K562 (cell line): ENCODE data around the gene FBXO46. TPM values are rescaled to one million over a fixed set of nuclear protein-coding genes. Genes with fewer than 3 reads are reported as not detected.

Experiments
- BRD9 ChIP-seq: fragments of 450-650 bp; IDR thresholded peaks from 2 replicates; pipeline ENCODE4 v1.6.1; 2018; ENCODE audit warnings: low read depth; ENCODE audit not compliant: partially characterized antibody
- CHD2 ChIP-seq: IDR thresholded peaks from 2 replicates; pipeline ENCODE4 v1.6.1; 2011; ENCODE audit warnings: low read depth, low read length
- E2F3 ChIP-seq: fragments of 250-450 bp; sonication (Bioruptor Pico); IDR thresholded peaks from 2 replicates; pipeline ENCODE4 v1.4.0; 2020; ENCODE audit warnings: mild to moderate bottlenecking
- FOS ChIP-seq: IDR thresholded peaks from 3 replicates; pipeline ENCODE4 v1.6.1; 2011; ENCODE audit not compliant: insufficient read length; ENCODE audit errors: extremely low read depth
- HDAC2 ChIP-seq: fragments of 450-650 bp; IDR thresholded peaks from 2 replicates; pipeline ENCODE4 v1.6.1; 2016; ENCODE audit warnings: mild to moderate bottlenecking
- HMGN3 ChIP-seq: IDR thresholded peaks from 2 replicates; pipeline ENCODE4 v1.6.1; 2011; ENCODE audit warnings: borderline replicate concordance, low read depth, mild to moderate bottlenecking, mixed read lengths, low read length; ENCODE audit not compliant: insufficient read length; ENCODE audit errors: extremely low read depth
- KLF13 ChIP-seq: fragments of 450-650 bp; IDR thresholded peaks from 2 replicates; pipeline ENCODE4 v1.6.1; 2016; ENCODE audit warnings: missing genetic modification characterization, low read depth, mild to moderate bottlenecking, missing compliant biosample characterization, moderate library complexity, borderline replicate concordance
- RBM34 ChIP-seq: fragments of 200-400 bp; formaldehyde crosslinking; IDR thresholded peaks from 2 replicates; pipeline ENCODE4 v1.6.1; 2018; ENCODE audit warnings: low read length, borderline replicate concordance; ENCODE audit not compliant: insufficient read depth
- SP1 ChIP-seq: sonication (generic); formaldehyde crosslinking; IDR thresholded peaks from 2 replicates; pipeline ENCODE4 v1.8.1; 2022; ENCODE audit warnings: mild to moderate bottlenecking, missing genetic modification reagents
- TAF9B ChIP-seq: fragments of 450-650 bp; IDR thresholded peaks from 2 replicates; pipeline ENCODE4 v1.6.1; 2018; ENCODE audit warnings: mild to moderate bottlenecking; ENCODE audit not compliant: partially characterized antibody
- polyA plus RNA-seq, 8 experiments: library from polyadenylated mRNA; depleted of rRNA in 4 of 8; stranded (reverse) in 5 of 8; unstranded in 3 of 8; fragments of >200 nt; fragmentation: Nextera tagmentation in 2 of 8; fragmentation: Illumina TruSeq in 1 of 8; extraction: Ambion mirVana in 2 of 8; extraction: Trizol in 1 of 8; gene quantifications; 2 replicates each; pipeline versions ENCODE4 v1.2.1 to v1.2.3, GENCODE V29; 2011 to 2014; ENCODE audit warnings: inconsistent platforms in 1 of 8, missing spikeins in 1 of 8
- total RNA-seq, 7 experiments: library from RNA; depleted of rRNA in 6 of 7; stranded (reverse); fragments of >200 nt in 6 of 7; fragmentation: Illumina TruSeq in 2 of 7; extraction: Trizol in 2 of 7; gene quantifications; 2 replicates each; pipeline versions ENCODE4 v1.2.1 to v1.2.3, GENCODE V29; 2011 to 2021; ENCODE audit warnings: low replicate concordance in 1 of 7
- TF ChIP-seq, protein P1 (sequence below): IDR thresholded peaks from 3 replicates; pipeline ENCODE4 v1.6.1; 2011; ENCODE audit warnings: borderline replicate concordance, mild to moderate bottlenecking, moderate library complexity; ENCODE audit not compliant: insufficient read length; ENCODE audit errors: extremely low read depth
- TF ChIP-seq, protein P2 (sequence below): fragments of 250-450 bp; sonication (Bioruptor Pico); IDR thresholded peaks from 2 replicates; pipeline ENCODE4 v1.4.0; 2020; ENCODE audit warnings: borderline replicate concordance
- TF ChIP-seq, protein P3 (sequence below), 2 experiments: fragments of 450-650 bp; IDR thresholded peaks; 2 replicates each; pipeline ENCODE4 v1.6.1; 2016; ENCODE audit warnings: mild to moderate bottlenecking in 2 of 2, borderline replicate concordance in 1 of 2, low read depth in 1 of 2, moderate library complexity in 1 of 2

FBXO46 gene
- total and polyA plus RNA-seq, 9 of the 15 experiments (the other 6 are each of a cell fraction or from before 2014, with no cell fraction given) = 1.5 to 36.1 (median 7.3) TPM

DNA sequence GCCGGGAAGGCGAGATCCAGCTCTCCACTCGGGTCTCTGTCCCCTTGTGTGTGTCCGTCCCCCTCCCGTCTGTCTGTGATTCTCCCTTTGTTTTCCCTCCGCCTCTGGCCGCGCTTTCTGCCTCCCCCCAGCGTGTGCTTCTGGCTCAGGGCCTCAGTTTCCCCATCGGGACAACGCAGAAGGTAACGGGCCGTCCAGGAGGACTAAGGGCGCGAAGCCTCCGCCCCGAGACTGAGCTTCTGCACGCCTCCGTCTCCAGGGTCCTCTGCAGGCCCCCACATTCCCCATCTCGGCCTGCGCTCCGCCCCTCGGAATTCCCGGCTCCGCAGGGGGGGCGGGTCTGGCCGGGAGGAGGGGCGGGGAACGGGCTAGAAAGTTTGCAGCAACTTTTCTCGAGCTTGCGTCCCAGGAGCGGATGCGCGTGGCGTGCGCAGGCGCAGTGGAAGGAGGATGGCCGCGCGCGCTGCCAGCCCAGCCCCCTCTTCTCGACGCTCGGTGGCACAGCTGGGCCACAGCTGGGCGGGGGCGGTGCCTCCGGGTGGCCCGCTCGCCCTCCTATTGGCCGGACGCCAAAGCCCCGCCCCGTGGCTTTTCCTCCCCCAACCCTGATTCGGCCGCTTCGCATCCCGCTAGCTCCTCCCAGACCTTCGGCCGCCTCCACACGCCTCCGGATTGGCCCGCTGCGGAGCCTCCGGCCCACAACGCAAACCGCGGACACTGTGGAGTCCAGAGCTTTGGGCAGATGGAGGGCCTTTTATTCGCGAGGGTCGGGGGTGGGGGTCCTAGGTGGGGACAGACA lies 38.5 kb upstream of the FBXO46 start, which contains the start of gene SIX5 (continued):
- TF ChIP-seq HMGN3 (peak; percentile 99), BRD9 (peak; percentile 85), E2F3 (peak; percentile 4; the same call in 1 of the 2 replicates), CHD2 (peak; percentile 71), SP1 (CRISPR knock-in tag) (peak; percentile 98), FOS (peak; percentile 55), HDAC2 (0 out of 2 replicates have a peak, but pooled peaks have one; percentile 56), TAF9B (peak; percentile 99), RBM34 (no peak), KLF13 (tag) (peak; percentile 90)
- TF ChIP-seq, protein P1, sequence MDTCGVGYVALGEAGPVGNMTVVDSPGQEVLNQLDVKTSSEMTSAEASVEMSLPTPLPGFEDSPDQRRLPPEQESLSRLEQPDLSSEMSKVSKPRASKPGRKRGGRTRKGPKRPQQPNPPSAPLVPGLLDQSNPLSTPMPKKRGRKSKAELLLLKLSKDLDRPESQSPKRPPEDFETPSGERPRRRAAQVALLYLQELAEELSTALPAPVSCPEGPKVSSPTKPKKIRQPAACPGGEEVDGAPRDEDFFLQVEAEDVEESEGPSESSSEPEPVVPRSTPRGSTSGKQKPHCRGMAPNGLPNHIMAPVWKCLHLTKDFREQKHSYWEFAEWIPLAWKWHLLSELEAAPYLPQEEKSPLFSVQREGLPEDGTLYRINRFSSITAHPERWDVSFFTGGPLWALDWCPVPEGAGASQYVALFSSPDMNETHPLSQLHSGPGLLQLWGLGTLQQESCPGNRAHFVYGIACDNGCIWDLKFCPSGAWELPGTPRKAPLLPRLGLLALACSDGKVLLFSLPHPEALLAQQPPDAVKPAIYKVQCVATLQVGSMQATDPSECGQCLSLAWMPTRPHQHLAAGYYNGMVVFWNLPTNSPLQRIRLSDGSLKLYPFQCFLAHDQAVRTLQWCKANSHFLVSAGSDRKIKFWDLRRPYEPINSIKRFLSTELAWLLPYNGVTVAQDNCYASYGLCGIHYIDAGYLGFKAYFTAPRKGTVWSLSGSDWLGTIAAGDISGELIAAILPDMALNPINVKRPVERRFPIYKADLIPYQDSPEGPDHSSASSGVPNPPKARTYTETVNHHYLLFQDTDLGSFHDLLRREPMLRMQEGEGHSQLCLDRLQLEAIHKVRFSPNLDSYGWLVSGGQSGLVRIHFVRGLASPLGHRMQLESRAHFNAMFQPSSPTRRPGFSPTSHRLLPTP = no peak
- TF ChIP-seq, protein P2, sequence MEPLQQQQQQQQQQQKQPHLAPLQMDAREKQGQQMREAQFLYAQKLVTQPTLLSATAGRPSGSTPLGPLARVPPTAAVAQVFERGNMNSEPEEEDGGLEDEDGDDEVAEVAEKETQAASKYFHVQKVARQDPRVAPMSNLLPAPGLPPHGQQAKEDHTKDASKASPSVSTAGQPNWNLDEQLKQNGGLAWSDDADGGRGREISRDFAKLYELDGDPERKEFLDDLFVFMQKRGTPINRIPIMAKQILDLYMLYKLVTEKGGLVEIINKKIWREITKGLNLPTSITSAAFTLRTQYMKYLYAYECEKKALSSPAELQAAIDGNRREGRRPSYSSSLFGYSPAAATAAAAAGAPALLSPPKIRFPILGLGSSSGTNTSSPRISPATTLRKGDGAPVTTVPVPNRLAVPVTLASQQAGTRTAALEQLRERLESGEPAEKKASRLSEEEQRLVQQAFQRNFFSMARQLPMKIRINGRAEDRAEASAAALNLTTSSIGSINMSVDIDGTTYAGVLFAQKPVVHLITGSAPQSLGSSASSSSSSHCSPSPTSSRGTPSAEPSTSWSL = 0 out of 2 replicates have a peak, but pooled peaks have one; percentile 40
- TF ChIP-seq, protein P3, sequence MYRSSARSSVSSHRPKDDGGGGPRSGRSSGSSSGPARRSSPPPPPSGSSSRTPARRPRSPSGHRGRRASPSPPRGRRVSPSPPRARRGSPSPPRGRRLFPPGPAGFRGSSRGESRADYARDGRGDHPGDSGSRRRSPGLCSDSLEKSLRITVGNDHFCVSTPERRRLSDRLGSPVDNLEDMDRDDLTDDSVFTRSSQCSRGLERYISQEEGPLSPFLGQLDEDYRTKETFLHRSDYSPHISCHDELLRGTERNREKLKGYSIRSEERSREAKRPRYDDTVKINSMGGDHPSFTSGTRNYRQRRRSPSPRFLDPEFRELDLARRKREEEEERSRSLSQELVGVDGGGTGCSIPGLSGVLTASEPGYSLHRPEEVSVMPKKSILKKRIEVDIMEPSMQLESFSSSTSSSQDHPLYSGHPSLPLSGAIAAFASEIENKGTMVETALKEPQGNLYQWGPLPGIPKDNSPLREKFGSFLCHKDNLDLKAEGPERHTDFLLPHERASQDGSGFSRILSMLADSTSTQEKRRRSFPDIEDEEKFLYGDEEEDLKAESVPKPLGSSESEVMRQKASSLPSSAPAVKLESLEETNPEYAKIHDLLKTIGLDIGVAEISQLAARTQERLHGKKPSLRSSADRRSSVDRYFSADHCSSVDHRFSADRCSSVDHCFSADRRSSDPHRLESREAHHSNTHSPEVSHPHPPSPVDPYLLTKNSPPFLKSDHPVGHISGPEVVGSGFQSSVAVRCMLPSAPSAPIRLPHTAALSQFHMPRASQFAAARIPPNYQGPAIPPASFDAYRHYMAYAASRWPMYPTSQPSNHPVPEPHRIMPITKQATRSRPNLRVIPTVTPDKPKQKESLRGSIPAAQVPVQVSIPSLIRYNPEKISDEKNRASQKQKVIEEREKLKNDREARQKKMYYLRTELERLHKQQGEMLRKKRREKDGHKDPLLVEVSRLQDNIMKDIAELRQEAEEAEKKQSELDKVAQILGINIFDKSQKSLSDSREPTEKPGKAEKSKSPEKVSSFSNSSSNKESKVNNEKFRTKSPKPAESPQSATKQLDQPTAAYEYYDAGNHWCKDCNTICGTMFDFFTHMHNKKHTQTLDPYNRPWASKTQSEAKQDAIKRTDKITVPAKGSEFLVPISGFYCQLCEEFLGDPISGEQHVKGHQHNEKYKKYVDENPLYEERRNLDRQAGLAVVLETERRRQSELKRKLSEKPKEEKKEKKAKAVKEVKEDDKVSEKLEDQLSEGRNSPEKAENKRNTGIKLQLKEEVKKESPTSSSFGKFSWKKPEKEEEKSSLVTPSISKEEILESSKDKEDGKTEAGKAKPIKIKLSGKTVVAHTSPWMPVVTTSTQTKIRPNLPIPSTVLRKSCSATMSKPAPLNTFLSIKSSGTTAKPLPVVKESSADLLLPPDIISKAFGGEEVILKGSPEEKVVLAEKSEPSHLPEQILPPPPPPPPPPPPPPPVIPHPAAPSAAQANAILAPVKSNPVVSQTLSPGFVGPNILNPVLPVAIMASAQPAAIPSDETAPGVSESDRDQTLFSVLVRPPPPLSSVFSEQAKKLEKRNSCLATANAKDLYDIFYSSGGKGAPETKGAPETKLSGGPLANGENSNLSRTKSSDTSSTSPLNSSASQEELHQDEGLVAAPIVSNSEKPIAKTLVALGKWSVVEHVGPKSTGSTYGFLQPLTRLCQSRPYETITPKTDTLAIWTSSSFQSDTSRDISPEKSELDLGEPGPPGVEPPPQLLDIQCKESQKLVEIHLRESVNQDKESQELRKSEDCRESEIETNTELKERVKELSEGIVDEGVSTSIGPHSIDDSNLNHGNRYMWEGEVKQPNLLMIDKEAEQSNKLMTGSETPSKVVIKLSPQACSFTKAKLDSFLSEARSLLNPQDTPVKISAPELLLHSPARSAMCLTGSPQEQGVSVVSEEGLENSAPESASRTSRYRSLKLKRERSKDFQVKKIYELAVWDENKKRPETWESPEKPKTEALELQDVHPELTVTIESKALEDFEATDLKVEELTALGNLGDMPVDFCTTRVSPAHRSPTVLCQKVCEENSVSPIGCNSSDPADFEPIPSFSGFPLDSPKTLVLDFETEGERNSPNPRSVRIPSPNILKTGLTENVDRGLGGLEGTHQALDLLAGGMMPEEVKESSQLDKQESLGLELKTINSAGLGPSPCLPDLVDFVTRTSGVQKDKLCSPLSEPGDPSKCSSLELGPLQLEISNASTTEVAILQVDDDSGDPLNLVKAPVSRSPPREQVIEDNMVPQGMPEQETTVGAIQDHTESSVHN (IDR thresholded peaks at IDR 0.05; ENCODE audit: borderline replicate concordance in 1 of 2, low read depth in 1 of 2) = peak in 1 of 2 experiments; percentile 82; a peak in 2 of 4 replicates
